Skeletal muscle cell (primary cell): Measurements from ENCODE around the gene NCAM1.

ENCODE experiments used
- DNase-seq: peaks from one replicate; pipeline ENCODE4 v3.0.0-alpha.2; 2010; ENCODE audit warnings: low read depth
- H3K4me3 ChIP-seq: 2 replicates; pipeline ENCODE4 v1.5.1; 2011; ENCODE audit warnings: low read depth, mild to moderate bottlenecking, control low read depth, low read length, moderate library complexity

Gene NCAM1

GRCh38 chr11:112966561-112966960 lies 5.3 kb downstream of the NCAM1 start:
- no peak for DNase-seq
- no peak overlapping the region for H3K4me3 ChIP-seq

- no peak for DNase-seq
- no peak overlapping the region for H3K4me3 ChIP-seq
These were observed 5.9 kb downstream of the NCAM1 start for GRCh38 chr11:112967082-112967481.

GRCh38 chr11:112968941-112969713 lies 7.9 kb downstream of the NCAM1 start:
- no peak overlapping the region for H3K4me3 ChIP-seq
- peak; percentile 52 for DNase-seq

- no peak for DNase-seq
- H3K4me3 ChIP-seq: no peak overlapping the region
These were observed 10.0 kb downstream of the NCAM1 start for GRCh38 chr11:112971195-112971594.

- H3K4me3 ChIP-seq: no peak overlapping the region
- no peak for DNase-seq
These were observed 10.6 kb downstream of the NCAM1 start for GRCh38 chr11:112971827-112972226.

GRCh38 chr11:112972399-112973145 lies 11.4 kb downstream of the NCAM1 start:
- no peak overlapping the region for H3K4me3 ChIP-seq
- no peak for DNase-seq

GRCh38 chr11:112975051-112975450 lies 13.8 kb downstream of the NCAM1 start:
- no peak overlapping the region for H3K4me3 ChIP-seq
- no peak for DNase-seq

GRCh38 chr11:112975493-112975892 lies 14.3 kb downstream of the NCAM1 start:
- H3K4me3 ChIP-seq: no peak overlapping the region
- DNase-seq: no peak

GRCh38 chr11:112977755-112978154 lies 16.5 kb downstream of the NCAM1 start:
- DNase-seq: peak; percentile 75

GRCh38 chr11:112983887-112984286 lies 22.7 kb downstream of the NCAM1 start:
- no peak overlapping the region for H3K4me3 ChIP-seq

More at GRCh38 chr11:112977755-112978154, 16.5 kb downstream of the NCAM1 start:
- no peak overlapping the region for H3K4me3 ChIP-seq

GRCh38 chr11:112989198-112989597 lies 28.0 kb downstream of the NCAM1 start:
- no peak for DNase-seq
- no peak overlapping the region for H3K4me3 ChIP-seq

More at GRCh38 chr11:112983887-112984286, 22.7 kb downstream of the NCAM1 start:
- no peak for DNase-seq

GRCh38 chr11:112993808-112994207 lies 32.6 kb downstream of the NCAM1 start:
- H3K4me3 ChIP-seq: no peak overlapping the region
- no peak for DNase-seq

- no peak for DNase-seq
- no peak overlapping the region for H3K4me3 ChIP-seq
These were observed 34.3 kb downstream of the NCAM1 start for GRCh38 chr11:112995423-112996090.

GRCh38 chr11:112996994-112997393 lies 35.8 kb downstream of the NCAM1 start:
- DNase-seq: no peak
- H3K4me3 ChIP-seq: no peak overlapping the region

- DNase-seq: no peak
- no peak overlapping the region for H3K4me3 ChIP-seq
These were observed 36.7 kb downstream of the NCAM1 start for GRCh38 chr11:112997857-112998466.

GRCh38 chr11:112999520-112999919 lies 38.3 kb downstream of the NCAM1 start:
- DNase-seq: no peak
- H3K4me3 ChIP-seq: no peak overlapping the region

- no peak overlapping the region for H3K4me3 ChIP-seq
- DNase-seq: no peak
These were observed 40.5 kb downstream of the NCAM1 start for GRCh38 chr11:113001709-113002108.

GRCh38 chr11:113006896-113007445 lies 45.8 kb downstream of the NCAM1 start:
- DNase-seq: no peak
- H3K4me3 ChIP-seq: no peak overlapping the region

- H3K4me3 ChIP-seq: no peak overlapping the region
- peak; percentile 43 for DNase-seq
These were observed 53.3 kb downstream of the NCAM1 start for GRCh38 chr11:113014262-113015097.
